ENCODE measurements around the gene FADS2. TPM values are rescaled to one million over a fixed set of nuclear protein-coding genes. Genes with fewer than 3 reads are reported as not detected.

FADS2 gene
- total and polyA plus RNA-seq, 9 of the 15 experiments (the other 6 are each of a cell fraction or from before 2014, with no cell fraction given), result 2.9 to 42.8 (median 16.2) TPM

DNA sequence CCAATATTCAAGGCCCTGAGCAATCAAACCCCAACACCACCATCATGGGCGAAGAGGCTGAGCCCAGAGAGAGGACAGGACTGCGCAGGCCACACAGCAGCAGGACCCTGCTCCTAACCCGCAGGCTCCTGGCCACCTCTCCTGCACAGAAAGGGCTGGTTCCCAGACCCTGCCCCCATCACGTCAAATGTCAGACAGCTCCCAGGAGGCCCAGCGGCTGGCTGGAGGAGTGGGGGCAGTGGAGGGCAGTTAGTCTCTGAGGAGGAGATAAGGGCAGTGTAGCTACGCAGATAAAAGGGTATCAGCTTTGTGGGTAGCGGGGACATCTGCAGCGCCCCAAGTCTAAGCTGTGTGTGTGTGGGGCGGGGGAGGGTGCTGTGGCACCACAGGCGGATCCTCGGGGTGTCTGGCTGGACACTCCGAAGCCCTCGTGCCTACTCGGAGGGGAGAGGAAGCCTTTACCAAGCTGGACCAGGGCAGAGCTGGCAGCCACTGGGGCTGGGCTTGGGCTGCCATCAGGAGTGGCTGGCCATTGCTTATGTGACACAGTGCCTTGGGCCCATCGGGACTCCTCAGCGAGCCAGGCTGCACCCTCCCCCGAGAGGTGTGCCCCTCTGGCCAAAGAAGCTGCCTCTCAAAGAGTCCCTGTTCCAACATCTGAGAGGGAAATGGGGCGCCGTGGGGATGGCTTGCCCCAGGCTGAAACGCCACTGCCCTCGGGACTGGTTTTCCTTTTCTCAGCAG is 41.8 kb downstream of the FADS2 start (continued):
- TF ChIP-seq, protein P1, sequence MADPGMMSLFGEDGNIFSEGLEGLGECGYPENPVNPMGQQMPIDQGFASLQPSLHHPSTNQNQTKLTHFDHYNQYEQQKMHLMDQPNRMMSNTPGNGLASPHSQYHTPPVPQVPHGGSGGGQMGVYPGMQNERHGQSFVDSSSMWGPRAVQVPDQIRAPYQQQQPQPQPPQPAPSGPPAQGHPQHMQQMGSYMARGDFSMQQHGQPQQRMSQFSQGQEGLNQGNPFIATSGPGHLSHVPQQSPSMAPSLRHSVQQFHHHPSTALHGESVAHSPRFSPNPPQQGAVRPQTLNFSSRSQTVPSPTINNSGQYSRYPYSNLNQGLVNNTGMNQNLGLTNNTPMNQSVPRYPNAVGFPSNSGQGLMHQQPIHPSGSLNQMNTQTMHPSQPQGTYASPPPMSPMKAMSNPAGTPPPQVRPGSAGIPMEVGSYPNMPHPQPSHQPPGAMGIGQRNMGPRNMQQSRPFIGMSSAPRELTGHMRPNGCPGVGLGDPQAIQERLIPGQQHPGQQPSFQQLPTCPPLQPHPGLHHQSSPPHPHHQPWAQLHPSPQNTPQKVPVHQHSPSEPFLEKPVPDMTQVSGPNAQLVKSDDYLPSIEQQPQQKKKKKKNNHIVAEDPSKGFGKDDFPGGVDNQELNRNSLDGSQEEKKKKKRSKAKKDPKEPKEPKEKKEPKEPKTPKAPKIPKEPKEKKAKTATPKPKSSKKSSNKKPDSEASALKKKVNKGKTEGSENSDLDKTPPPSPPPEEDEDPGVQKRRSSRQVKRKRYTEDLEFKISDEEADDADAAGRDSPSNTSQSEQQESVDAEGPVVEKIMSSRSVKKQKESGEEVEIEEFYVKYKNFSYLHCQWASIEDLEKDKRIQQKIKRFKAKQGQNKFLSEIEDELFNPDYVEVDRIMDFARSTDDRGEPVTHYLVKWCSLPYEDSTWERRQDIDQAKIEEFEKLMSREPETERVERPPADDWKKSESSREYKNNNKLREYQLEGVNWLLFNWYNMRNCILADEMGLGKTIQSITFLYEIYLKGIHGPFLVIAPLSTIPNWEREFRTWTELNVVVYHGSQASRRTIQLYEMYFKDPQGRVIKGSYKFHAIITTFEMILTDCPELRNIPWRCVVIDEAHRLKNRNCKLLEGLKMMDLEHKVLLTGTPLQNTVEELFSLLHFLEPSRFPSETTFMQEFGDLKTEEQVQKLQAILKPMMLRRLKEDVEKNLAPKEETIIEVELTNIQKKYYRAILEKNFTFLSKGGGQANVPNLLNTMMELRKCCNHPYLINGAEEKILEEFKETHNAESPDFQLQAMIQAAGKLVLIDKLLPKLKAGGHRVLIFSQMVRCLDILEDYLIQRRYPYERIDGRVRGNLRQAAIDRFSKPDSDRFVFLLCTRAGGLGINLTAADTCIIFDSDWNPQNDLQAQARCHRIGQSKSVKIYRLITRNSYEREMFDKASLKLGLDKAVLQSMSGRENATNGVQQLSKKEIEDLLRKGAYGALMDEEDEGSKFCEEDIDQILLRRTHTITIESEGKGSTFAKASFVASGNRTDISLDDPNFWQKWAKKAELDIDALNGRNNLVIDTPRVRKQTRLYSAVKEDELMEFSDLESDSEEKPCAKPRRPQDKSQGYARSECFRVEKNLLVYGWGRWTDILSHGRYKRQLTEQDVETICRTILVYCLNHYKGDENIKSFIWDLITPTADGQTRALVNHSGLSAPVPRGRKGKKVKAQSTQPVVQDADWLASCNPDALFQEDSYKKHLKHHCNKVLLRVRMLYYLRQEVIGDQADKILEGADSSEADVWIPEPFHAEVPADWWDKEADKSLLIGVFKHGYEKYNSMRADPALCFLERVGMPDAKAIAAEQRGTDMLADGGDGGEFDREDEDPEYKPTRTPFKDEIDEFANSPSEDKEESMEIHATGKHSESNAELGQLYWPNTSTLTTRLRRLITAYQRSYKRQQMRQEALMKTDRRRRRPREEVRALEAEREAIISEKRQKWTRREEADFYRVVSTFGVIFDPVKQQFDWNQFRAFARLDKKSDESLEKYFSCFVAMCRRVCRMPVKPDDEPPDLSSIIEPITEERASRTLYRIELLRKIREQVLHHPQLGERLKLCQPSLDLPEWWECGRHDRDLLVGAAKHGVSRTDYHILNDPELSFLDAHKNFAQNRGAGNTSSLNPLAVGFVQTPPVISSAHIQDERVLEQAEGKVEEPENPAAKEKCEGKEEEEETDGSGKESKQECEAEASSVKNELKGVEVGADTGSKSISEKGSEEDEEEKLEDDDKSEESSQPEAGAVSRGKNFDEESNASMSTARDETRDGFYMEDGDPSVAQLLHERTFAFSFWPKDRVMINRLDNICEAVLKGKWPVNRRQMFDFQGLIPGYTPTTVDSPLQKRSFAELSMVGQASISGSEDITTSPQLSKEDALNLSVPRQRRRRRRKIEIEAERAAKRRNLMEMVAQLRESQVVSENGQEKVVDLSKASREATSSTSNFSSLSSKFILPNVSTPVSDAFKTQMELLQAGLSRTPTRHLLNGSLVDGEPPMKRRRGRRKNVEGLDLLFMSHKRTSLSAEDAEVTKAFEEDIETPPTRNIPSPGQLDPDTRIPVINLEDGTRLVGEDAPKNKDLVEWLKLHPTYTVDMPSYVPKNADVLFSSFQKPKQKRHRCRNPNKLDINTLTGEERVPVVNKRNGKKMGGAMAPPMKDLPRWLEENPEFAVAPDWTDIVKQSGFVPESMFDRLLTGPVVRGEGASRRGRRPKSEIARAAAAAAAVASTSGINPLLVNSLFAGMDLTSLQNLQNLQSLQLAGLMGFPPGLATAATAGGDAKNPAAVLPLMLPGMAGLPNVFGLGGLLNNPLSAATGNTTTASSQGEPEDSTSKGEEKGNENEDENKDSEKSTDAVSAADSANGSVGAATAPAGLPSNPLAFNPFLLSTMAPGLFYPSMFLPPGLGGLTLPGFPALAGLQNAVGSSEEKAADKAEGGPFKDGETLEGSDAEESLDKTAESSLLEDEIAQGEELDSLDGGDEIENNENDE (IDR thresholded peaks at IDR 0.05; ENCODE audit: low read depth, low read length), result no peak
- TF ChIP-seq SP1 (CRISPR knock-in tag; IDR thresholded peaks at IDR 0.05) (no peak), FOSL1 (tag; conservative IDR thresholded peaks at IDR 0.05) (peak; percentile 40), MCM2 (IDR thresholded peaks at IDR 0.05; ENCODE audit: low read depth) (no peak), CBFA2T2 (conservative IDR thresholded peaks at IDR 0.05) (peak; percentile 96)
